IMR-90 (cell line): ENCODE measurements around the gene MBTPS2. TPM values are rescaled to one million over a fixed set of nuclear protein-coding genes. Genes with fewer than 3 reads are reported as not detected.
A peak's percentile ranks its signal among the peaks of the same experiment; 100 is the strongest.

Experiments
- ATAC-seq: fragments of 200-7000 bp; cut with Tn5 transposase; 2 replicates; pipeline ENCODE4 v1.9.1; 2020; ENCODE audit warnings: low read depth, mild to moderate bottlenecking, moderate library complexity
- BruUV-seq: library from RNA; stranded (reverse); fragments of 400-500 nt; replicated peaks from 2 replicates; lab custom pipeline; 2021; lab: Mats Ljungman, UMichigan
- CTCF ChIA-PET: fragments of 300-600 bp; formaldehyde crosslinking; extraction: SDS; loops from one replicate; lab custom pipeline; 2021; ENCODE audit warnings: antibody characterized with exemption; lab: Yijun Ruan, JAX
- POLR2A ChIA-PET: fragments of 300-600 bp; sonication (Branson Sonifier 250); formaldehyde crosslinking; loops from one replicate; lab custom pipeline; 2022; ENCODE audit warnings: antibody characterized with exemption; ENCODE audit not compliant: unreplicated experiment; lab: Charles Lee
- DNase-seq: peaks from one replicate; pipeline ENCODE4 v3.0.0; 2013
- H2AFZ ChIP-seq: replicated peaks from 2 replicates; pipeline ENCODE3; 2013; ENCODE audit warnings: low read length, mild to moderate bottlenecking; ENCODE audit not compliant: poor library complexity
- H2AK5ac ChIP-seq: 2 replicates; pipeline ENCODE4 v1.6.1; 2013; ENCODE audit warnings: low read depth, low read length, inconsistent platforms
- H2AK9ac ChIP-seq: replicated peaks from 2 replicates; pipeline ENCODE3; 2013; ENCODE audit warnings: mild to moderate bottlenecking, low read depth, low read length, moderate library complexity; ENCODE audit not compliant: poor library complexity
- H2BK120ac ChIP-seq: 2 replicates; pipeline ENCODE4 v1.6.1; 2013; ENCODE audit warnings: low read depth, low read length, inconsistent platforms
- H2BK15ac ChIP-seq: 3 replicates; pipeline ENCODE4 v1.6.1; 2013; ENCODE audit warnings: low read depth, low read length, inconsistent platforms
- H2BK20ac ChIP-seq: 2 replicates; pipeline ENCODE4 v1.6.1; 2013; ENCODE audit warnings: low read depth, mild to moderate bottlenecking, inconsistent platforms, low read length, moderate library complexity
- H2BK5ac ChIP-seq: 2 replicates; pipeline ENCODE4 v1.6.1; 2013; ENCODE audit warnings: mild to moderate bottlenecking, low read depth, low read length, inconsistent platforms; ENCODE audit not compliant: poor library complexity, severe bottlenecking
- H3K14ac ChIP-seq: replicated peaks from 2 replicates; pipeline ENCODE4 v1.6.1; 2013; ENCODE audit warnings: low read depth, low read length, inconsistent platforms
- H3K18ac ChIP-seq: 2 replicates; pipeline ENCODE4 v1.6.1; 2013; ENCODE audit warnings: low read depth, low read length, control low read depth
- H3K23ac ChIP-seq: 2 replicates; pipeline ENCODE4 v1.6.1; 2013; ENCODE audit warnings: low read depth, low read length, inconsistent platforms
- H3K27ac ChIP-seq: 2 replicates; pipeline ENCODE4 v1.5.1; 2013; ENCODE audit warnings: mild to moderate bottlenecking, control low read depth, low read length; ENCODE audit not compliant: insufficient read depth
- H3K27me3 ChIP-seq: 2 replicates; pipeline ENCODE4 v1.6.1; 2013; ENCODE audit warnings: low read length; ENCODE audit not compliant: control insufficient read depth, insufficient read depth
- H3K36me3 ChIP-seq: 2 replicates; pipeline ENCODE4 v1.6.1; 2013; ENCODE audit warnings: low read length, mixed read lengths; ENCODE audit not compliant: control insufficient read depth, insufficient read depth
- H3K4ac ChIP-seq: 2 replicates; pipeline ENCODE4 v1.6.1; 2013; ENCODE audit warnings: low read depth, low read length, inconsistent platforms
- H3K4me1 ChIP-seq: 2 replicates; pipeline ENCODE4 v1.6.1; 2013; ENCODE audit warnings: low read length, mixed read lengths; ENCODE audit not compliant: control insufficient read depth, insufficient read depth
- H3K4me2 ChIP-seq: 2 replicates; pipeline ENCODE4 v1.6.1; 2013; ENCODE audit warnings: low read depth, mild to moderate bottlenecking, control low read depth, low read length, moderate library complexity
- H3K4me3 ChIP-seq: 2 replicates; pipeline ENCODE4 v1.5.1; 2013; ENCODE audit warnings: low read depth, mild to moderate bottlenecking, control low read depth, low read length, moderate library complexity; ENCODE audit not compliant: insufficient read depth
- H3K56ac ChIP-seq: 2 replicates; pipeline ENCODE4 v1.6.1; 2013; ENCODE audit warnings: low read length, inconsistent platforms; ENCODE audit not compliant: insufficient read depth; ENCODE audit errors: extremely low read depth
- H3K79me1 ChIP-seq, 2 experiments: 2 replicates each; pipeline ENCODE4 v1.6.1; 2013; ENCODE audit warnings: low read length in 2 of 2, inconsistent platforms in 1 of 2, low read depth in 1 of 2
- H3K9ac ChIP-seq: 2 replicates; pipeline ENCODE4 v1.6.1; 2013; ENCODE audit warnings: low read depth, low read length, control low read depth
- H3K9me1 ChIP-seq: 2 replicates; pipeline ENCODE4 v1.6.1; 2013; ENCODE audit warnings: low read length, inconsistent platforms; ENCODE audit not compliant: insufficient read depth
- H3K9me3 ChIP-seq: 2 replicates; pipeline ENCODE4 v1.6.1; 2013; ENCODE audit warnings: low read length; ENCODE audit not compliant: control insufficient read depth, insufficient read depth
- H4K20me1 ChIP-seq: 2 replicates; pipeline ENCODE4 v1.6.1; 2013; ENCODE audit warnings: low read length, inconsistent platforms; ENCODE audit not compliant: insufficient read depth
- H4K5ac ChIP-seq: 2 replicates; pipeline ENCODE4 v1.6.1; 2013; ENCODE audit warnings: mild to moderate bottlenecking, low read depth, low read length, control low read depth
- H4K8ac ChIP-seq, 2 experiments: 2 replicates each; pipeline ENCODE4 v1.6.1; 2013; ENCODE audit warnings: low read depth in 2 of 2, low read length in 2 of 2, control low read depth in 1 of 2, inconsistent platforms in 1 of 2
- H4K91ac ChIP-seq: 2 replicates; pipeline ENCODE4 v1.6.1; 2013; ENCODE audit warnings: low read depth, low read length, inconsistent platforms; ENCODE audit not compliant: insufficient read depth
- BHLHE40 ChIP-seq: fragments of 150-350 bp; IDR thresholded peaks from 2 replicates; pipeline ENCODE4 v1.6.1; 2016; ENCODE audit warnings: mild to moderate bottlenecking, low read depth, low read length
- CEBPB ChIP-seq: IDR thresholded peaks from 2 replicates; pipeline ENCODE4 v1.6.1; 2012; ENCODE audit warnings: low read depth, low read length, improper control_type of control experiment
- CHD1 ChIP-seq: IDR thresholded peaks from 2 replicates; pipeline ENCODE4 v1.6.1; 2012; ENCODE audit warnings: low read depth, low read length, improper control_type of control experiment
- ELK1 ChIP-seq: fragments of 150-350 bp; IDR thresholded peaks from 2 replicates; pipeline ENCODE4 v1.6.1; 2016; ENCODE audit warnings: low read depth, mild to moderate bottlenecking, low read length, moderate library complexity, borderline replicate concordance
- MAFK ChIP-seq: IDR thresholded peaks from 2 replicates; pipeline ENCODE4 v1.6.1; 2012; ENCODE audit warnings: low read depth, low read length, improper control_type of control experiment
- MAZ ChIP-seq: IDR thresholded peaks from 2 replicates; pipeline ENCODE4 v1.6.1; 2012; ENCODE audit warnings: low read depth, mild to moderate bottlenecking, low read length, improper control_type of control experiment, moderate library complexity, borderline replicate concordance
- MXI1 ChIP-seq: IDR thresholded peaks from 2 replicates; pipeline ENCODE4 v1.6.1; 2012; ENCODE audit warnings: low read depth, mild to moderate bottlenecking, low read length, moderate library complexity, borderline replicate concordance
- NFE2L2 ChIP-seq: fragments of 150-350 bp; IDR thresholded peaks from 2 replicates; pipeline ENCODE4 v1.6.1; 2016; ENCODE audit warnings: low read depth, mild to moderate bottlenecking, low read length
- RAD21 ChIP-seq: IDR thresholded peaks from 2 replicates; pipeline ENCODE4 v1.6.1; 2012; ENCODE audit warnings: low read length, improper control_type of control experiment
- RCOR1 ChIP-seq: IDR thresholded peaks from 2 replicates; pipeline ENCODE4 v1.6.1; 2012; ENCODE audit warnings: mild to moderate bottlenecking, low read length, improper control_type of control experiment; ENCODE audit not compliant: insufficient replicate concordance
- RFX5 ChIP-seq: IDR thresholded peaks from 2 replicates; pipeline ENCODE4 v1.8.0; 2012; ENCODE audit warnings: low read depth, mild to moderate bottlenecking, low read length, moderate library complexity
- SMC3 ChIP-seq: fragments of 150-350 bp; IDR thresholded peaks from 2 replicates; pipeline ENCODE4 v1.6.1; 2016; ENCODE audit warnings: low read depth, mild to moderate bottlenecking, antibody characterized with exemption, low read length, moderate library complexity
- USF2 ChIP-seq: fragments of 150-350 bp; IDR thresholded peaks from 2 replicates; pipeline ENCODE4 v1.6.1; 2017; ENCODE audit warnings: mild to moderate bottlenecking, antibody characterized with exemption, low read length, low read depth
- WGBS, 2 experiments: methylation state at CpG; one replicate each; pipeline versions ENCODE4 v1.1.5 to v1.1.7; 2013; ENCODE audit warnings: missing lambda C conversion rate in 2 of 2; ENCODE audit not compliant: insufficient read length in 1 of 2; ENCODE audit errors: extremely low coverage in 2 of 2; 5-methylcytosine and 5-hydroxymethylcytosine counted together
- dilution Hi-C: fragments of 300-500 bp; cut with HindIII; formaldehyde crosslinking; loops from one replicate; pipeline ENCODE4 v1.14.3; 2018; ENCODE audit warnings: low sequenced_read_pairs; ENCODE audit not compliant: unreplicated experiment
- in situ Hi-C: fragments of 300-500 bp; cut with MboI; formaldehyde crosslinking; loops from 3 replicates; pipeline ENCODE4 v1.14.3; 2019; ENCODE audit warnings: low sequenced_read_pairs, inconsistent platforms, mixed read lengths
- intact Hi-C: fragments of 100-400 bp; cut with micrococcal nuclease; formaldehyde crosslinking; loops from 2 replicates; pipeline ENCODE4 v1.10.0; 2022
- polyA plus RNA-seq, 3 experiments: library from polyadenylated mRNA; depleted of rRNA; stranded (reverse); fragments of >200 nt; gene quantifications; 2 replicates each; pipeline ENCODE4 v1.2.3, GENCODE V29; 2012; ENCODE audit warnings: low replicate concordance in 1 of 3
- total RNA-seq: library from RNA; depleted of rRNA; stranded (reverse); fragments of >200 nt; gene quantifications from 2 replicates; pipeline ENCODE4 v1.2.3, GENCODE V29; 2012
- TF ChIP-seq, protein P1 (sequence below): conservative IDR thresholded peaks from 2 replicates; pipeline ENCODE4 v1.5.1; 2012; ENCODE audit warnings: mild to moderate bottlenecking, low read depth, low read length, improper control_type of control experiment

Gene MBTPS2
- total and polyA plus RNA-seq, 2 of the 4 experiments (the other 2 are of a cell fraction), result 4.7 to 12.4 TPM

GRCh38 chrX:21800344-21800770 is 39.1 kb upstream of the MBTPS2 start:
- H3K79me1 ChIP-seq, result no peaks in the 10 kb centered on the region
- ChIA-PET POLR2A (no interaction called here), CTCF (no interaction called here)
- TF ChIP-seq MAFK (no peak), CHD1 (no peak), BHLHE40 (no peak), CEBPB (no peak), ELK1 (no peak), RCOR1 (no peak), NFE2L2 (no peak), MAZ (no peak), MXI1 (no peak), SMC3 (no peak), RAD21 (no peak), USF2 (no peak), RFX5 (no peak)
- TF ChIP-seq, protein P1, sequence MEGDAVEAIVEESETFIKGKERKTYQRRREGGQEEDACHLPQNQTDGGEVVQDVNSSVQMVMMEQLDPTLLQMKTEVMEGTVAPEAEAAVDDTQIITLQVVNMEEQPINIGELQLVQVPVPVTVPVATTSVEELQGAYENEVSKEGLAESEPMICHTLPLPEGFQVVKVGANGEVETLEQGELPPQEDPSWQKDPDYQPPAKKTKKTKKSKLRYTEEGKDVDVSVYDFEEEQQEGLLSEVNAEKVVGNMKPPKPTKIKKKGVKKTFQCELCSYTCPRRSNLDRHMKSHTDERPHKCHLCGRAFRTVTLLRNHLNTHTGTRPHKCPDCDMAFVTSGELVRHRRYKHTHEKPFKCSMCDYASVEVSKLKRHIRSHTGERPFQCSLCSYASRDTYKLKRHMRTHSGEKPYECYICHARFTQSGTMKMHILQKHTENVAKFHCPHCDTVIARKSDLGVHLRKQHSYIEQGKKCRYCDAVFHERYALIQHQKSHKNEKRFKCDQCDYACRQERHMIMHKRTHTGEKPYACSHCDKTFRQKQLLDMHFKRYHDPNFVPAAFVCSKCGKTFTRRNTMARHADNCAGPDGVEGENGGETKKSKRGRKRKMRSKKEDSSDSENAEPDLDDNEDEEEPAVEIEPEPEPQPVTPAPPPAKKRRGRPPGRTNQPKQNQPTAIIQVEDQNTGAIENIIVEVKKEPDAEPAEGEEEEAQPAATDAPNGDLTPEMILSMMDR, result no peak
- no TSS peak for BruUV-seq
- no peaks in the 10 kb centered on the region for H3K9me1 ChIP-seq
- no peak overlapping the region for H3K14ac ChIP-seq
- peaks cover 3% of the 10 kb centered on the region; the same call in 1 of the 2 replicates for H3K27me3 ChIP-seq
- no peak overlapping the region for H2BK20ac ChIP-seq
- intact Hi-C loops (no loop called here), in situ Hi-C loops (no loop called here), dilution Hi-C loops (no loop called here)
- H3K56ac ChIP-seq, result no peak overlapping the region
- H4K5ac ChIP-seq, result no peak overlapping the region
- H3K4me3 ChIP-seq, result no peak overlapping the region
- no peak overlapping the region for H3K18ac ChIP-seq
- H4K20me1 ChIP-seq, result no peaks in the 10 kb centered on the region
- H3K4me1 ChIP-seq, result no peaks in the 10 kb centered on the region
- no peak overlapping the region for H4K91ac ChIP-seq
- no peak overlapping the region for H2AFZ ChIP-seq
- ATAC-seq (no peak), DNase-seq (peak; percentile 4)
- no peak overlapping the region for H2BK120ac ChIP-seq
- no peak overlapping the region for H3K23ac ChIP-seq
- WGBS, 2 experiments, result no CpG with 5 or more reads among the region's 1 CpG
- H3K9me3 ChIP-seq, result no peaks in the 10 kb centered on the region
- H3K9ac ChIP-seq, result no peak overlapping the region
- no peak overlapping the region for H2AK9ac ChIP-seq
- H2AK5ac ChIP-seq, result no peak overlapping the region
- H3K36me3 ChIP-seq, result no peaks in the 10 kb centered on the region
- H3K27ac ChIP-seq, result no peak overlapping the region
- H2BK15ac ChIP-seq, result no peak overlapping the region
- H2BK5ac ChIP-seq, result no peak overlapping the region
- H3K4ac ChIP-seq, result no peak overlapping the region
- no peak overlapping the region for H4K8ac ChIP-seq
- H3K4me2 ChIP-seq, result no peak overlapping the region
